Thoracic aorta (tissue), 2 donors: ENCODE results near the gene CFAP68. TPM values are rescaled to one million over a fixed set of nuclear protein-coding genes. Genes with fewer than 3 reads are reported as not detected.

ENCODE experiments used
- ATAC-seq: fragments of 150-250 bp; one replicate; pipeline ENCODE4 v1.8.0; 2017; ENCODE audit warnings: low read depth; ENCODE audit not compliant: insufficient number of reproducible peaks, low FRiP score
- DNase-seq: peaks from one replicate; pipeline ENCODE4 v3.0.0-alpha.2; 2020; ENCODE audit warnings: low spot score
- H3K27ac ChIP-seq, 2 donors: fragments of 200-600 bp; sonication (generic); 1 replicate in 1 of 2; 2 replicates in 1 of 2; pipeline ENCODE4 v1.5.1; 2016; ENCODE audit warnings: mild to moderate bottlenecking in 2 of 2, moderate library complexity in 2 of 2
- H3K27me3 ChIP-seq: fragments of 200-600 bp; sonication (generic); replicated peaks from 2 replicates; pipeline ENCODE4 v1.6.0; 2016; ENCODE audit warnings: mild to moderate bottlenecking; ENCODE audit not compliant: insufficient read depth
- H3K36me3 ChIP-seq: fragments of 200-600 bp; sonication (generic); one replicate; pipeline ENCODE4 v1.5.1; 2016
- H3K4me1 ChIP-seq, 2 donors: fragments of 200-600 bp; sonication (generic); 1 replicate in 1 of 2; 2 replicates in 1 of 2; pipeline versions ENCODE4 v1.5.1 to v1.6.0; 2016; ENCODE audit warnings: low read depth in 2 of 2, mild to moderate bottlenecking in 1 of 2; ENCODE audit not compliant: control insufficient read depth in 1 of 2
- H3K4me3 ChIP-seq: fragments of 200-600 bp; sonication (generic); 2 replicates; pipeline ENCODE4 v1.5.1; 2016; ENCODE audit warnings: mild to moderate bottlenecking
- H3K9me3 ChIP-seq: fragments of 200-600 bp; sonication (generic); 2 replicates; pipeline ENCODE4 v1.5.1; 2016
- CTCF ChIP-seq: fragments of 200-600 bp; sonication (generic); IDR thresholded peaks from one replicate; pipeline ENCODE4 v1.5.1; 2019; ENCODE audit warnings: antibody characterized with exemption
- total RNA-seq, 2 donors: library from RNA; depleted of rRNA; stranded (reverse); fragments of >200 nt; gene quantifications; one replicate each; pipeline versions ENCODE4 v1.1.0 to v1.2.3, GENCODE V29; 2016

The CFAP68 gene
- total RNA-seq, 2 donors from 2014 or later: 1.9 to 9.7 TPM

- ATAC-seq (no peak), DNase-seq (peak; percentile 81)
- Histone ChIP-seq H3K36me3 (no peaks in the 10 kb centered on the region), H3K9me3 (no peaks in the 10 kb centered on the region), H3K27me3 (no peaks in the 10 kb centered on the region), H3K4me1 (peaks cover 30 to 55% of the 10 kb centered on the region in 2 donors), H3K27ac (peak overlapping the region; percentile 97), H3K4me3 (peak overlapping the region; percentile 55)
- no peak for TF ChIP-seq CTCF
Observed at GRCh38 chr11:111922803-111923202, 43.5 kb downstream of the CFAP68 start.

GRCh38 chr11:111923351-111923788 lies 44.0 kb downstream of the CFAP68 start:
- Histone ChIP-seq H3K27me3 (no peaks in the 10 kb centered on the region), H3K4me1 (peaks cover 29 to 53% of the 10 kb centered on the region in 2 donors), H3K4me3 (peak overlapping the region; percentile 55), H3K36me3 (no peaks in the 10 kb centered on the region), H3K27ac (peak overlapping the region; percentile 97), H3K9me3 (no peaks in the 10 kb centered on the region)
- no peak for DNase-seq
- ATAC-seq: peak; percentile 24
- TF ChIP-seq CTCF: no peak

- ATAC-seq: no peak
- TF ChIP-seq CTCF: no peak
- Histone ChIP-seq H3K4me3 (peak overlapping the region; percentile 55), H3K27ac (peak overlapping the region; percentile 97), H3K36me3 (no peaks in the 10 kb centered on the region), H3K9me3 (no peaks in the 10 kb centered on the region), H3K27me3 (no peaks in the 10 kb centered on the region), H3K4me1 (peaks cover 29 to 47% of the 10 kb centered on the region in 2 donors)
- DNase-seq: no peak
Observed at GRCh38 chr11:111923951-111924350, 44.6 kb downstream of the CFAP68 start.

GRCh38 chr11:111925953-111926352 lies 46.6 kb downstream of the CFAP68 start:
- DNase-seq: no peak
- no peak for TF ChIP-seq CTCF
- Histone ChIP-seq H3K27me3 (no peaks in the 10 kb centered on the region), H3K4me1 (peaks cover 29 to 45% of the 10 kb centered on the region in 2 donors), H3K4me3 (peak overlapping the region; percentile 68), H3K36me3 (no peaks in the 10 kb centered on the region), H3K27ac (peak overlapping the region; percentile 97), H3K9me3 (no peaks in the 10 kb centered on the region)
- ATAC-seq: no peak

- Histone ChIP-seq H3K27ac (peak overlapping the region; percentile 97), H3K27me3 (no peaks in the 10 kb centered on the region), H3K9me3 (no peaks in the 10 kb centered on the region), H3K4me3 (peak overlapping the region; percentile 68), H3K36me3 (no peaks in the 10 kb centered on the region), H3K4me1 (peaks cover 29 to 44% of the 10 kb centered on the region in 2 donors)
- ATAC-seq (peak; percentile 87), DNase-seq (peak; percentile 91)
- peak; percentile 24 for TF ChIP-seq CTCF
Observed at GRCh38 chr11:111926505-111927391, 47.4 kb downstream of the CFAP68 start.
